K562 (cell line): ENCODE results near the gene SART1. TPM values are rescaled to one million over a fixed set of nuclear protein-coding genes. Genes with fewer than 3 reads are reported as not detected.
A peak's percentile ranks its signal among the peaks of the same experiment; 100 is the strongest.

ENCODE experiments used
- ATF4 ChIP-seq: fragments of 450-650 bp; formaldehyde crosslinking; IDR thresholded peaks from 2 replicates; pipeline ENCODE4 v1.4.0; 2022; ENCODE audit warnings: mild to moderate bottlenecking, moderate library complexity
- ESRRA ChIP-seq: fragments of 450-650 bp; IDR thresholded peaks from 2 replicates; pipeline ENCODE4 v1.6.1; 2014; ENCODE audit warnings: low read depth, mild to moderate bottlenecking, moderate library complexity, borderline replicate concordance
- ETV5 ChIP-seq: sonication (generic); formaldehyde crosslinking; IDR thresholded peaks from 2 replicates; pipeline ENCODE4 v1.4.0; 2020; ENCODE audit warnings: low read depth, mild to moderate bottlenecking, missing genetic modification reagents
- FOXK2 ChIP-seq, 2 experiments: fragments of 450-650 bp; IDR thresholded peaks in 1 of 2; conservative IDR thresholded peaks in 1 of 2; 2 replicates each; pipeline ENCODE4 v1.6.1; 2016; ENCODE audit warnings: low read depth in 2 of 2, mild to moderate bottlenecking in 1 of 2
- GTF2B ChIP-seq: IDR thresholded peaks from 2 replicates; pipeline ENCODE4 v1.6.1; 2011; ENCODE audit not compliant: insufficient read length; ENCODE audit errors: extremely low read depth
- MAZ ChIP-seq, 2 experiments: fragments of 450-650 bp in 1 of 2; sonication (generic) in 1 of 2; formaldehyde crosslinking; IDR thresholded peaks in 1 of 2; conservative IDR thresholded peaks in 1 of 2; 2 replicates each; pipeline versions ENCODE4 v1.4.0 to v1.5.0; 2020; ENCODE audit warnings: mild to moderate bottlenecking in 1 of 2, missing genetic modification reagents in 1 of 2
- MCM7 ChIP-seq, 2 experiments: fragments of 450-650 bp; IDR thresholded peaks; 2 replicates each; pipeline ENCODE4 v1.6.1; 2016 to 2018
- MED1 ChIP-seq: sonication (generic); formaldehyde crosslinking; IDR thresholded peaks from 2 replicates; pipeline ENCODE4 v1.8.1; 2023; ENCODE audit warnings: missing genetic modification reagents, borderline replicate concordance
- MEF2D ChIP-seq: conservative IDR thresholded peaks from 2 replicates; pipeline ENCODE4 v1.6.1; 2016; ENCODE audit warnings: low read depth, missing genetic modification characterization, missing compliant biosample characterization
- MLLT1 ChIP-seq, 2 experiments: fragments of 450-650 bp; IDR thresholded peaks; 2 replicates each; pipeline ENCODE4 v1.6.1; 2016
- POLR2AphosphoS5 ChIP-seq: IDR thresholded peaks from 2 replicates; pipeline ENCODE4 v1.6.1; 2011; ENCODE audit warnings: mild to moderate bottlenecking, low read depth, low read length, moderate library complexity; ENCODE audit not compliant: control insufficient read depth, insufficient read depth
- RAD21 ChIP-seq, 2 experiments: fragments of 250-450 bp in 1 of 2; fragments of 450-650 bp in 1 of 2; sonication (Bioruptor Pico) in 1 of 2; formaldehyde crosslinking in 1 of 2; IDR thresholded peaks in 1 of 2; conservative IDR thresholded peaks in 1 of 2; 2 replicates each; pipeline versions ENCODE4 v1.4.0 to v1.8.0; 2020 to 2022; ENCODE audit warnings: mild to moderate bottlenecking in 2 of 2, moderate library complexity in 1 of 2
- ZBTB49 ChIP-seq: sonication (generic); formaldehyde crosslinking; IDR thresholded peaks from 2 replicates; pipeline ENCODE4 v1.8.0; 2022; ENCODE audit warnings: missing genetic modification reagents, mild to moderate bottlenecking, borderline replicate concordance
- ZNF134 ChIP-seq: fragments of 250-450 bp; sonication (Bioruptor Pico); conservative IDR thresholded peaks from 2 replicates; pipeline ENCODE4 v1.4.0; 2020
- ZNF140 ChIP-seq: fragments of 250-450 bp; sonication (Bioruptor Pico); IDR thresholded peaks from 2 replicates; pipeline ENCODE4 v1.8.0; 2021; ENCODE audit warnings: moderate library complexity, mild to moderate bottlenecking, inconsistent platforms
- ZNF175 ChIP-seq: fragments of 200-800 bp; sonication (Bioruptor generic); IDR thresholded peaks from 2 replicates; pipeline ENCODE4 v1.6.1; 2016; ENCODE audit warnings: low read depth, mild to moderate bottlenecking, missing genetic modification characterization, missing compliant biosample characterization
- ZNF197 ChIP-seq: fragments of 200-800 bp; sonication (Bioruptor generic); IDR thresholded peaks from 2 replicates; pipeline ENCODE4 v1.6.1; 2016; ENCODE audit warnings: low read depth, missing genetic modification characterization, missing compliant biosample characterization
- ZNF639 ChIP-seq, 2 experiments: fragments of 200-800 bp in 1 of 2; sonication (Bioruptor generic) in 1 of 2; sonication (generic) in 1 of 2; formaldehyde crosslinking in 1 of 2; IDR thresholded peaks in 1 of 2; conservative IDR thresholded peaks in 1 of 2; 2 replicates each; pipeline versions ENCODE4 v1.5.0 to v1.6.1; 2016 to 2020; ENCODE audit warnings: missing compliant biosample characterization in 1 of 2, missing genetic modification characterization in 1 of 2, missing genetic modification reagents in 1 of 2
- polyA plus RNA-seq, 8 experiments: library from polyadenylated mRNA; depleted of rRNA in 4 of 8; stranded (reverse) in 5 of 8; unstranded in 3 of 8; fragments of >200 nt; fragmentation: Nextera tagmentation in 2 of 8; fragmentation: Illumina TruSeq in 1 of 8; extraction: Ambion mirVana in 2 of 8; extraction: Trizol in 1 of 8; gene quantifications; 2 replicates each; pipeline versions ENCODE4 v1.2.1 to v1.2.3, GENCODE V29; 2011 to 2014; ENCODE audit warnings: inconsistent platforms in 1 of 8, missing spikeins in 1 of 8
- total RNA-seq, 7 experiments: library from RNA; depleted of rRNA in 6 of 7; stranded (reverse); fragments of >200 nt in 6 of 7; fragmentation: Illumina TruSeq in 2 of 7; extraction: Trizol in 2 of 7; gene quantifications; 2 replicates each; pipeline versions ENCODE4 v1.2.1 to v1.2.3, GENCODE V29; 2011 to 2021; ENCODE audit warnings: low replicate concordance in 1 of 7

Gene SART1
- total and polyA plus RNA-seq, 9 of the 15 experiments (the other 6 are each of a cell fraction or from before 2014, with no cell fraction given) = 4.8 to 84.1 (median 31.7) TPM

GRCh38 chr11:66001942-66002647, 40.6 kb downstream of the SART1 start, which contains the start of the genes BANF1 and EIF1AD (continued):
- TF ChIP-seq ATF4 (CRISPR knock-in tag) = no peak
- peak; percentile 68 for TF ChIP-seq POLR2AphosphoS5
- TF ChIP-seq MCM7 (IDR thresholded peaks at IDR 0.05) = no peak
- TF ChIP-seq ESRRA = peak; percentile 89
- 0 out of 2 replicates have a peak, but pooled peaks have one; percentile 53 for TF ChIP-seq ZNF197 (CRISPR knock-in tag)
- no peak; a peak in 1 of 4 replicates for TF ChIP-seq MLLT1 (IDR thresholded peaks at IDR 0.05)
- TF ChIP-seq MEF2D = peak; percentile 75
- TF ChIP-seq FOXK2 (conservative IDR thresholded peaks at IDR 0.05 in 1 of 2, IDR thresholded peaks at IDR 0.05 in 1 of 2; ENCODE audit: low read depth in 2 of 2) = peak; percentile 94 to 95
- TF ChIP-seq MAZ (CRISPR knock-in tag; conservative IDR thresholded peaks at IDR 0.05 in 1 of 2, IDR thresholded peaks at IDR 0.05 in 1 of 2) = peak; percentile 95 to 96
- TF ChIP-seq ZNF639 (CRISPR knock-in tag; conservative IDR thresholded peaks at IDR 0.05 in 1 of 2, IDR thresholded peaks at IDR 0.05 in 1 of 2) = peak in 1 of 2 experiments; percentile 97; a peak in 2 of 4 replicates
- TF ChIP-seq ZNF175 (CRISPR knock-in tag) = peak; percentile 78
- peak; percentile 97 for TF ChIP-seq ETV5 (CRISPR knock-in tag)
- TF ChIP-seq GTF2B = peak; percentile 18
- 0 out of 2 replicates have a peak, but pooled peaks have one; percentile 29 for TF ChIP-seq ZNF134 (CRISPR knock-in tag)
- peak; percentile 2 to 10; a peak in 1 of 4 replicates for TF ChIP-seq RAD21 (CRISPR knock-in tag; conservative IDR thresholded peaks at IDR 0.05 in 1 of 2, IDR thresholded peaks at IDR 0.05 in 1 of 2)
- no peak for TF ChIP-seq MED1 (CRISPR knock-in tag)
- no peak for TF ChIP-seq ZNF140 (CRISPR knock-in tag)
- no peak for TF ChIP-seq ZBTB49 (CRISPR knock-in tag)
